ENCODE results near the gene TMCO4. TPM values are rescaled to one million over a fixed set of nuclear protein-coding genes. Genes with fewer than 3 reads are reported as not detected.

The TMCO4 gene
- total and polyA plus RNA-seq, 2 of the 4 experiments (the other 2 are of a cell fraction) = 7.3 to 8.6 TPM

GRCh38 chr1:19645411-19646251 lies 154.1 kb downstream of the TMCO4 start:
- ChIA-PET POLR2A (ENCODE audit: unreplicated experiment) (interaction anchor here (0.6 kb wide), 1 partner anchor 15 kb away, joined by 3 read pairs; no protein-coding TSS in a partner anchor), CTCF (interaction anchor here (0.6 kb wide), 2 partner anchors 241 to 253 kb away, joined by 3 to 4 read pairs; no protein-coding TSS in a partner anchor)
- peak overlapping the region; percentile 93 for H3K4me2 ChIP-seq (ENCODE audit: low read depth, low read length)
- 0 out of 2 replicates have a peak overlapping the region, but pooled peaks have one; percentile 62 for H2BK120ac ChIP-seq (ENCODE audit: low read depth, low read length)
- DNase-seq = peak; percentile 28
- no peak overlapping the region for H2BK5ac ChIP-seq (ENCODE audit: low read depth, low read length, poor library complexity, severe bottlenecking)
- no peak overlapping the region for H3K56ac ChIP-seq (ENCODE audit: extremely low read depth, insufficient read depth, low read length)
- ATAC-seq (ENCODE audit: low read depth) = no peak
- H2AFZ ChIP-seq (replicated peaks; ENCODE audit: low read length, poor library complexity) = peak overlapping the region; percentile 96
- H3K4ac ChIP-seq (ENCODE audit: low read depth, low read length) = 0 out of 2 replicates have a peak overlapping the region, but pooled peaks have one; percentile 15
- no peak overlapping the region for H3K14ac ChIP-seq (replicated peaks; ENCODE audit: low read depth, low read length)
- no TSS peak for BruUV-seq (replicated peaks)
- H3K9me3 ChIP-seq (ENCODE audit: control insufficient read depth, insufficient read depth, low read length) = no peaks in the 10 kb centered on the region
- H4K91ac ChIP-seq (ENCODE audit: insufficient read depth, low read depth, low read length) = no peak overlapping the region
- peak overlapping the region; percentile 71; the same call in 1 of the 2 replicates for H3K27ac ChIP-seq (ENCODE audit: insufficient read depth, low read length)
- peak overlapping the region; percentile 89 for H2AK9ac ChIP-seq (replicated peaks; ENCODE audit: low read depth, low read length, poor library complexity)
- peak overlapping the region; percentile 72 for H3K4me3 ChIP-seq (ENCODE audit: insufficient read depth, low read depth, low read length)
- H4K5ac ChIP-seq (ENCODE audit: low read depth, low read length) = no peak overlapping the region
- H3K36me3 ChIP-seq (ENCODE audit: control insufficient read depth, insufficient read depth, low read length) = peaks cover 2% of the 10 kb centered on the region; the same call in 1 of the 2 replicates
- intact Hi-C loops (cut with micrococcal nuclease) = loop anchor here (2.0 kb wide), 4 partner anchors 49 to 247 kb away; partner anchors contain the start of gene CAPZB
- peaks cover 4 to 45% of the 10 kb centered on the region in 2 experiments; a peak in 2 of 4 replicates for H3K79me1 ChIP-seq (ENCODE audit: low read depth in 1 of 2, low read length in 2 of 2)
- H3K4me1 ChIP-seq (ENCODE audit: control insufficient read depth, insufficient read depth, low read length) = peaks cover 19% of the 10 kb centered on the region; the same call in 1 of the 2 replicates
- H4K8ac ChIP-seq (ENCODE audit: low read depth in 2 of 2, low read length in 2 of 2) = peak overlapping the region in 1 of 2 experiments; percentile 44; a peak in 2 of 4 replicates
- H2AK5ac ChIP-seq (ENCODE audit: low read depth, low read length) = no peak overlapping the region
- H2BK15ac ChIP-seq (ENCODE audit: low read depth, low read length) = no peak overlapping the region
- no peak overlapping the region for H3K18ac ChIP-seq (ENCODE audit: low read depth, low read length)
- peak overlapping the region; percentile 96; the same call in 1 of the 2 replicates for H3K9ac ChIP-seq (ENCODE audit: low read depth, low read length)
- dilution Hi-C loops (cut with HindIII; ENCODE audit: low sequenced_read_pairs, unreplicated experiment) = no loop called here
- peak overlapping the region; percentile 8; the same call in 1 of the 2 replicates for H3K23ac ChIP-seq (ENCODE audit: low read depth, low read length)
- 28% methylated on average over 8 of the region's 30 CpGs; no CpG with 5 or more reads in 1 of the 2 experiments for WGBS, 2 experiments (ENCODE audit: extremely low coverage in 2 of 2, insufficient read length in 1 of 2)
- no peaks in the 10 kb centered on the region for H3K27me3 ChIP-seq (ENCODE audit: control insufficient read depth, insufficient read depth, low read length)
- H2BK20ac ChIP-seq (ENCODE audit: low read depth, low read length) = no peak overlapping the region
- in situ Hi-C loops (cut with MboI; ENCODE audit: low sequenced_read_pairs) = loop anchor here (5.0 to 10.0 kb wide), 2 partner anchors 161 to 303 kb away; partner anchors contain the start of gene CAPZB
- peaks cover 35% of the 10 kb centered on the region for H4K20me1 ChIP-seq (ENCODE audit: insufficient read depth, low read length)
- H3K9me1 ChIP-seq (ENCODE audit: insufficient read depth, low read length) = peaks cover 5% of the 10 kb centered on the region; the same call in 1 of the 2 replicates
- TF ChIP-seq MXI1 (IDR thresholded peaks at IDR 0.05; ENCODE audit: borderline replicate concordance, low read depth, low read length) = no peak
- TF ChIP-seq NFE2L2 (IDR thresholded peaks at IDR 0.05; ENCODE audit: low read depth, low read length) = no peak
- no peak for TF ChIP-seq MAZ (IDR thresholded peaks at IDR 0.05; ENCODE audit: borderline replicate concordance, low read depth, low read length)
- TF ChIP-seq POLR2A (IDR thresholded peaks at IDR 0.05; ENCODE audit: low read depth, low read length) = no peak
- no peak for TF ChIP-seq RFX5 (IDR thresholded peaks at IDR 0.05; ENCODE audit: low read depth, low read length)
- no peak for TF ChIP-seq RCOR1 (IDR thresholded peaks at IDR 0.05; ENCODE audit: insufficient replicate concordance, low read length)
- no peak for TF ChIP-seq CEBPB (IDR thresholded peaks at IDR 0.05; ENCODE audit: low read depth, low read length)
- no peak for TF ChIP-seq RAD21 (IDR thresholded peaks at IDR 0.05; ENCODE audit: low read length)
- TF ChIP-seq CHD1 (IDR thresholded peaks at IDR 0.05; ENCODE audit: low read depth, low read length) = no peak
- no peak for TF ChIP-seq MAFK (IDR thresholded peaks at IDR 0.05; ENCODE audit: low read depth, low read length)
- TF ChIP-seq BHLHE40 (IDR thresholded peaks at IDR 0.05; ENCODE audit: low read depth, low read length) = no peak
- no peak for TF ChIP-seq ELK1 (IDR thresholded peaks at IDR 0.05; ENCODE audit: borderline replicate concordance, low read depth, low read length)
- TF ChIP-seq CTCF (conservative IDR thresholded peaks at IDR 0.05; ENCODE audit: low read depth, low read length) = no peak
- TF ChIP-seq FOS (IDR thresholded peaks at IDR 0.05; ENCODE audit: low read depth, low read length) = no peak
